ENCODE results near the gene KRTAP12-3.
"Not testable (repeated sequence)": the region's sequence is repeated elsewhere in the genome, so short reads cannot be mapped to it uniquely, and the experiment has no call there.

The KRTAP12-3 gene

GRCh38 chr21:44694776-44695175, 37.0 kb downstream of the KRTAP12-3 start:
- in situ Hi-C loops (cut with HindIII; ENCODE audit: low sequenced_read_pairs): loop anchor here (5.0 kb wide), 1 partner anchor 47 kb away; the partner anchor contains the start of gene KRTAP10-11
- TF ChIP-seq, protein P1, sequence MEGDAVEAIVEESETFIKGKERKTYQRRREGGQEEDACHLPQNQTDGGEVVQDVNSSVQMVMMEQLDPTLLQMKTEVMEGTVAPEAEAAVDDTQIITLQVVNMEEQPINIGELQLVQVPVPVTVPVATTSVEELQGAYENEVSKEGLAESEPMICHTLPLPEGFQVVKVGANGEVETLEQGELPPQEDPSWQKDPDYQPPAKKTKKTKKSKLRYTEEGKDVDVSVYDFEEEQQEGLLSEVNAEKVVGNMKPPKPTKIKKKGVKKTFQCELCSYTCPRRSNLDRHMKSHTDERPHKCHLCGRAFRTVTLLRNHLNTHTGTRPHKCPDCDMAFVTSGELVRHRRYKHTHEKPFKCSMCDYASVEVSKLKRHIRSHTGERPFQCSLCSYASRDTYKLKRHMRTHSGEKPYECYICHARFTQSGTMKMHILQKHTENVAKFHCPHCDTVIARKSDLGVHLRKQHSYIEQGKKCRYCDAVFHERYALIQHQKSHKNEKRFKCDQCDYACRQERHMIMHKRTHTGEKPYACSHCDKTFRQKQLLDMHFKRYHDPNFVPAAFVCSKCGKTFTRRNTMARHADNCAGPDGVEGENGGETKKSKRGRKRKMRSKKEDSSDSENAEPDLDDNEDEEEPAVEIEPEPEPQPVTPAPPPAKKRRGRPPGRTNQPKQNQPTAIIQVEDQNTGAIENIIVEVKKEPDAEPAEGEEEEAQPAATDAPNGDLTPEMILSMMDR (IDR thresholded peaks at IDR 0.05; ENCODE audit: low read depth, low read length, missing control alignments): no peak
- no peak for DNase-seq (ENCODE audit: low read depth)
- no peak overlapping the region for H3K4me3 ChIP-seq (ENCODE audit: low read depth, low read length)

DNA sequence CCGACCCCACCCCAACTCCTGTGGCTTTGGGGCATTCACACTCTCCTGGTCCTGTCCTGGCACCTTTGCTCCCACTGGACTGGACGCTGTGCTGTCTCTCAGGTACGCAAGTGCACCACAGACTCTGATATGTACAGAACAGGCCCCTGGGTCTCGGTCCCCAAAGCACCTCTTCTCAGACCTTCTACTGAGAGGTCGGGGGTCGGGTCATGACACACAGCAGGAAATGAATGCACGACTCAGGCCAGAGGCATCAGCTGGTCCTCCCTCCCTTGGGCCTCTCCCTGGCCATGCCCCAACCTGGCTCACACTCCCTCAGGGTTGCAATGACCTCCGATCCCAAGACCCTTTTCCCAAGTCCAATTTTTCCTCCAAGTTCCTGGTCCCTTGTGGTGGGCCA, 37.5 kb downstream of the KRTAP12-3 start:
- H3K4me3 ChIP-seq (ENCODE audit: low read depth, low read length): no peak overlapping the region
- DNase-seq (ENCODE audit: low read depth): no peak
- TF ChIP-seq, protein P1 (IDR thresholded peaks at IDR 0.05; ENCODE audit: low read depth, low read length, missing control alignments): no peak
- in situ Hi-C loops (cut with HindIII; ENCODE audit: low sequenced_read_pairs): no loop called here

- no peak overlapping the region for H3K4me3 ChIP-seq (ENCODE audit: low read depth, low read length)
- in situ Hi-C loops (cut with HindIII; ENCODE audit: low sequenced_read_pairs): no loop called here
- TF ChIP-seq, protein P1 (IDR thresholded peaks at IDR 0.05; ENCODE audit: low read depth, low read length, missing control alignments): no peak
- DNase-seq (ENCODE audit: low read depth): no peak
These were observed 37.9 kb downstream of the KRTAP12-3 start for GRCh38 chr21:44695641-44696040.

DNA sequence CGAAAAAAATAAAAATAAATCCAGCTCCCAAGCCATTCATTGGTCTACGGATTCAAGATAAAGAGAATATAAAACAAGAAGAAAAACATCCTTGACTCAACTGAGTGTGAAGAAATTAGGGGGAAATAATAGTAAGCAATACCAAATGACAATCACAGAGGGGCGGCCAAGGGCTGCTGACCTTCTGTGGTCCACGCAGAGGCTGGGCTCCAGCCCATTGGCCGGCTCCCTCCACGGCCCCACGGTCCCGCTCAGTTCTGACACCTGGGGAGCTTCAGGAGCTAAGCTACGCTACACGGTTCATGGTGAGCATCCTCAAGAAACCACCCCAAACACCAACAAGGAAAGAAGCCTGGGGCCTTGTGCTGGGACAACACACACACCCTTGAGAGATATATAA, 38.8 kb downstream of the KRTAP12-3 start:
- in situ Hi-C loops (cut with HindIII; ENCODE audit: low sequenced_read_pairs): no loop called here
- H3K4me3 ChIP-seq (ENCODE audit: low read depth, low read length): no peak overlapping the region
- TF ChIP-seq, protein P1 (IDR thresholded peaks at IDR 0.05; ENCODE audit: low read depth, low read length, missing control alignments): no peak
- no peak for DNase-seq (ENCODE audit: low read depth)

DNA sequence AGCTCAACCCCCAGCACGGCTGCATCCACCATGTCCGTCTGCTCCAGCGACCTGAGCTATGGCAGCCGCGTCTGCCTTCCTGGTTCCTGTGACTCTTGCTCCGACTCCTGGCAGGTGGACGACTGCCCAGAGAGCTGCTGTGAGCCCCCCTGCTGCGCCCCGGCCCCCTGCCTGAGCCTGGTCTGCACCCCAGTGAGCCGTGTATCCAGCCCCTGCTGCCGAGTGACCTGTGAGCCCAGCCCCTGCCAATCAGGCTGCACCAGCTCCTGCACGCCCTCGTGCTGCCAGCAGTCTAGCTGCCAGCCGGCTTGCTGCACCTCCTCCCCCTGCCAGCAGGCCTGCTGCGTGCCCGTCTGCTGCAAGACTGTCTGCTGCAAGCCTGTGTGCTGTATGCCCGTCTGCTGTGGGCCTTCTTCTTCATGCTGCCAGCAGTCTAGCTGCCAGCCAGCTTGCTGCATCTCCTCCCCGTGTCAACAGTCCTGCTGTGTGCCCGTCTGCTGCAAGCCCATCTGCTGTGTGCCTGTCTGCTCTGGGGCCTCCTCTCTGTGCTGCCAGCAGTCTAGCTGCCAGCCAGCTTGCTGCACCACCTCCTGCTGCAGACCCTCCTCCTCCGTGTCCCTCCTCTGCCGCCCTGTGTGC, 39.6 kb downstream of the KRTAP12-3 start, which contains the start of gene KRTAP10-12:
KRTAP10-12 (plus strand) TSS at position 1 of the 639 bp plus-strand sequence; CDS start at position 31, 30 bp downstream.
- H3K4me3 ChIP-seq (ENCODE audit: low read depth, low read length); DNase-seq (ENCODE audit: low read depth); in situ Hi-C loops (cut with HindIII; ENCODE audit: low sequenced_read_pairs): not testable (repeated sequence)

DNA sequence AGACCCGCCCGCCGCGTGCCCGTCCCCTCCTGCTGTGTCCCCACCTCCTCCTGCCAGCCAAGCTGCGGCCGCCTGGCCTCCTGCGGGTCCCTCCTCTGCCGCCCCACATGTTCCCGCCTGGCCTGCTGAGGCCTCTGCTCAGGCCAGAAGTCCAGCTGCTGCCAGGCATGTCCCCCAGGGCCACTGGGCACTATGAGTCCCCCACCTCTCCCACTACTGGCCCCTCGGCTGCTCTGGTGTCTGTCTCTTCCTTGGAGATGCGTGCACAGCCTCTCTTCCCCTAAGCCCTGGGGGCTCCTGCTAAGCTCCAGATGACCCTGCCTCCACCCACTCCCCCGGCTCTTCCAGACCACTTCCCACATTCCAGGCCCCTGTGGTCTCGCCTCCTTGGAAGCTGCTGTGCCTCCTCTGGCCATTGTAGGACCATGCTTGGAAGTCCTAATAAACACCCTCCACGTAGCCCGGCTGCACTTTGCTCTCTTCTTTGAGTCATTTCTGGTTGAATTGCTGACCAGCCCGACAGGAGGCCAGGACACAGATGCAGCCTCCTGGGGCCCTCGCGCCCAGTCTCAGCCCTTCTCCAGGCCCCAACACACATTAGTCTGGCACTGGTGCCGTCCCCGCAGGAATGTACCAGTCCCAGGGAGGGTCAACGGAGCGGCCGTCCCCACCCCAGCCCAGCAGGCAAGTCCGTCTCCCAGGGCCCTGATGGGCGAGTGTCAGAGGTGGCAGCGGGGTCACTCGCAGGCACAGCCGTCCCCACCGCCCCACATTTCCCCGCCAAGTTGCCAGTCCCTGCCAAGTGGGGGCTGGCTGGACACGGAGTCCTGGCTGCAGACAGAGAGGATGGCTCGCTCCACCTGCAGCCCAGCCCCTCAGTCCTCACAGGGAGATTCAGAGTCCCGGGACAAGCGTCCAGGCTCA, 40.3 kb downstream of the KRTAP12-3 start:
- in situ Hi-C loops (cut with HindIII; ENCODE audit: low sequenced_read_pairs): no loop called here
- TF ChIP-seq, protein P1 (IDR thresholded peaks at IDR 0.05; ENCODE audit: low read depth, low read length, missing control alignments): no peak
- peak; percentile 23 for DNase-seq (ENCODE audit: low read depth)
- no peak overlapping the region for H3K4me3 ChIP-seq (ENCODE audit: low read depth, low read length)

Measured in astrocyte of the cerebellum (primary cell).